ENCODE results near the gene PRKCE. TPM values are rescaled to one million over a fixed set of nuclear protein-coding genes. Genes with fewer than 3 reads are reported as not detected.
"Not testable (repeated sequence)": the region's sequence is repeated elsewhere in the genome, so short reads cannot be mapped to it uniquely, and the experiment has no call there.

The PRKCE gene
- total RNA-seq, 1 donor = 12.5 TPM

DNA sequence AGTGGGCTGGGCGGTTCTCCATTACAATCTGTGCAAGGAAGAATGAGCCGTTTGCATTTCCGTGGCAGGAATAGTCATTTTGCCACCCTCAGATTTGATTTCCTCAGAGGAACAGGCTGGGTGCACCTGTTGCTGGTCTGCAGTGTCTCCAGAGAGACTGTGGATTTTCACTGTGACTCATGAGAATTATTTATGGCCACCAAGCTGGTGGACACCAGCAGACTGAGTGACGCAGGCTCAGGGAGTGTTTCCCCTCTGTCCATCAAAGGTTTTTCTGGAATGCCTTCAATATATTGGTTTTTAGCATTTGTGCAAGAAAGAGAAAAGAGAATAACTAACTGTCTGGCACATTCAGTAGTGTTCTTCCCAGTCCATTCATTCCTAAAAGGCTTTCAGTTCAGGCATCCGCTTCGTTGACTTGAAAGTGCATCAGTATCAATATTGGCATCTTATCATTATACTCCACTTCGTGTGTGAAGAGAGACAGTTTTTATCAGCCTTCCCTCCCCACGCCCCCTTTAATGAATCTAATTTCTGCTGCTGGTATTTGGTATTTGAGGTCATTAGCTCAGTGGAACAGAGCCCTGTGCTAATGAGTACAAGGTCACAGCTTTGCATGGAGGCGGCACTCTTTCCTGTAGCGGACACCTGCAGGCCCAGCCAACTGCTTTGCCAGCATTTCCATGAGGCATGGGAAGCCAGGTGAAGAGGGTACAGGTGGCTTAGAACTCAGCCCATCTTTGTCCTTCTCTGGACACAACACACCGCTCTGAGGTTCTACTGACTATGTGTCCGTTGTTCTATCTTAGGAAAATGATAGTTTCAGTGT, 39.9 kb downstream of the PRKCE start:
- TF ChIP-seq, protein P1, sequence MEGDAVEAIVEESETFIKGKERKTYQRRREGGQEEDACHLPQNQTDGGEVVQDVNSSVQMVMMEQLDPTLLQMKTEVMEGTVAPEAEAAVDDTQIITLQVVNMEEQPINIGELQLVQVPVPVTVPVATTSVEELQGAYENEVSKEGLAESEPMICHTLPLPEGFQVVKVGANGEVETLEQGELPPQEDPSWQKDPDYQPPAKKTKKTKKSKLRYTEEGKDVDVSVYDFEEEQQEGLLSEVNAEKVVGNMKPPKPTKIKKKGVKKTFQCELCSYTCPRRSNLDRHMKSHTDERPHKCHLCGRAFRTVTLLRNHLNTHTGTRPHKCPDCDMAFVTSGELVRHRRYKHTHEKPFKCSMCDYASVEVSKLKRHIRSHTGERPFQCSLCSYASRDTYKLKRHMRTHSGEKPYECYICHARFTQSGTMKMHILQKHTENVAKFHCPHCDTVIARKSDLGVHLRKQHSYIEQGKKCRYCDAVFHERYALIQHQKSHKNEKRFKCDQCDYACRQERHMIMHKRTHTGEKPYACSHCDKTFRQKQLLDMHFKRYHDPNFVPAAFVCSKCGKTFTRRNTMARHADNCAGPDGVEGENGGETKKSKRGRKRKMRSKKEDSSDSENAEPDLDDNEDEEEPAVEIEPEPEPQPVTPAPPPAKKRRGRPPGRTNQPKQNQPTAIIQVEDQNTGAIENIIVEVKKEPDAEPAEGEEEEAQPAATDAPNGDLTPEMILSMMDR (IDR thresholded peaks at IDR 0.05; ENCODE audit: insufficient read depth, low read length) = no peak
- DNase-seq (ENCODE audit: low read depth) = no peak
- no peak overlapping the region for H3K4me3 ChIP-seq (ENCODE audit: low read depth, low read length)

DNA sequence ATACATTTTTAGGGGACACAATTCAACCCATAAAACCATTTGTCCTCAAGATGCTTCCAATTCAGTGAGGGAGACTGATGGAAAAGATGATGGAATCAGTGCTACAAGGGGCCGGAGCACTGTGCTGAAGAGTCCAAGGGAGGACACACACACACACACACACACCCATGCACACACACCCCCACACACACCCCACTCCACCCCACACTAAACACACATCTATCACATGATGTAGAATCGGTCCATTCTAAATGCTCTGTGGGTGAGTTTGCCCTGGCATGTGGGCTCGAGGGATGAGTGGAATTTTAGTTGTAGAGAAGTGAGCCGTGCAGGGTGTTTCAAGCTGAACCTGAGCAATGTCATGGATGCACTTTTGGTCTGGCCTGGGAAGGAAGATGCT, 41.1 kb downstream of the PRKCE start:
- TF ChIP-seq, protein P1 (IDR thresholded peaks at IDR 0.05; ENCODE audit: insufficient read depth, low read length) = no peak
- no peak overlapping the region for H3K4me3 ChIP-seq (ENCODE audit: low read depth, low read length)
- no peak for DNase-seq (ENCODE audit: low read depth)

DNA sequence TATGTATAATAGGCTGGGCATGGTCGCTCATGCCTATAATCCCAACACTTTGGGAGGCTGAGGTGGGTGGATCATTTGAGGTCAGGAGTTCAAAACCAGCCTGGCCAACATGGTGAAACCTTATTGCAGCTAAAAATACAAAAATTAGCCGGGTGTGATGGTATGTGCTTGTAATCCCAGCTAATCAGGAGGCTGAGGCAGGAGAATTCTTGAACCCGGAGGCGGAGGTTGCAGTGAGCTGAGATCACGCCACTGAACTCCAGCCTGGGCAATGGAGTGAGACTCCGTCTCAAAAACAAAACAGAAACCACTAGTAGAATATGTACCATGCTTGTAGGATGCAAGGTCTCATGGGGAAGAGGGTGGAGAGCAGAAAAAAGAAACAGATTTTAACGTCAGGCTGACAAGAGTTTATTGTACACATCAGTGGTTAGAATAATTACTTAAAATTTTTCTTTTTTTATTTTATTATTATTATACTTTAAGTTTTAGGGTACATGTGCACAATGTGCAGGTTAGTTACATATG, 44.1 kb downstream of the PRKCE start:
- H3K4me3 ChIP-seq (ENCODE audit: low read depth, low read length); DNase-seq (ENCODE audit: low read depth): not testable (repeated sequence)

DNA sequence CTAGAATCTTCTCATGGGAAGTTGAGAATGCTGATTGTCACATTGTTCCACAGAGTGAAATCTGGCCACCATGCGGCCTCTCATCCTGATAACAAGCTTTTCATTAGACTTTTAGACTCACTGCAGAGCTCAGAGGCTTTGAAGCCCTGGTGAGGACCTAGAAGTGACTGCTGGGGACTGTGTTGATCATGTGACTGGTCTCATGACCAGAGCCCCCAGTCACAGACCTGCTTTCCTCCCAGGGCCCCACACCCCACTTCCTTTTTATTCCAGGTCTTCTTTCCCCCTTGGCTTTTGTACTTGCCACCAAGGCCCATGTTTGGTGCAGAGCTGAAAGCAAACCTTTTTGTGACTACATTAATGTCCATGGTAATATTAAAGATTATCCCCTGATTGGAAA, 45.2 kb downstream of the PRKCE start:
- TF ChIP-seq, protein P1 (IDR thresholded peaks at IDR 0.05; ENCODE audit: insufficient read depth, low read length) = no peak
- DNase-seq (ENCODE audit: low read depth) = no peak
- H3K4me3 ChIP-seq (ENCODE audit: low read depth, low read length) = no peak overlapping the region

DNA sequence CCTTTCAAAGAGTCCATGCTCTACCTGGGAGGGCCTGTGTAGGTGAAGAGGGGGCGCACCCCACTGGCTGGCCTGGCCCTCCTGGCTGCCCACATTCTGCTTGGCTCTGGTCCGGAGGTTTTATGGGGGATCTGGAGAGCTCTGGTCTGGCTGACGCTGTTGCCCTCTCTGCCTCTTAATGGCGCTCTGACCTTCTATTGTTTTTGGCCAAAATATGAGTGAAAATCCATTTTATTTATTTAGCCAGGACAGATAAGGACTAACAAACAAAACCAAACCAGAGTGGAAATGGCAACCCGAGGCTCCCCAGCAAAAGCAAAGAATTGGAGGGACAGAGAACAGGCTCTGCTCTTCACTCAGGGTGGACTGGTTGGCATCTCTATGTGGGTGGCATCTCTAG, 45.7 kb downstream of the PRKCE start:
- no peak for DNase-seq (ENCODE audit: low read depth)
- TF ChIP-seq, protein P1 (IDR thresholded peaks at IDR 0.05; ENCODE audit: insufficient read depth, low read length) = no peak
- H3K4me3 ChIP-seq (ENCODE audit: low read depth, low read length) = no peak overlapping the region

DNA sequence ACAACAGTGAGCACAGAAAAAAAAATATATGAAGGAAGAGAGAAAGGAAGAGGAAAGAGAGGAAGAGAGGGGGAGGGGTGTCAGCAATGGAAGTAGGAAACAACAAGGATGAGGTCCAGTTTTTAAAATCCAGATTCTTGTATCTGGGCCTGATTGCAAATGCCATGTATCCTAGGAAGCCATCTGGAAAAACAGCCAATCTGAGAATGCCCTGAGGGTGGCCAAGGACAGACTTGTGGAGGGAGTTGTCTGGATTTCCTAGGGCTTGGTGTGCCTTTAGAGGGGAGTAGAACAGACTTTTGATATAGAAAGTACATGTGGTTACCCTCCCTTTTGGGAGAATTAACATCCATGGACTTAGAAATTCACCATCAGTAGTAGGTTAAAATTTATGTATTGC, 47.1 kb downstream of the PRKCE start:
- TF ChIP-seq, protein P1 (IDR thresholded peaks at IDR 0.05; ENCODE audit: insufficient read depth, low read length) = no peak
- no peak for DNase-seq (ENCODE audit: low read depth)
- H3K4me3 ChIP-seq (ENCODE audit: low read depth, low read length) = no peak overlapping the region

DNA sequence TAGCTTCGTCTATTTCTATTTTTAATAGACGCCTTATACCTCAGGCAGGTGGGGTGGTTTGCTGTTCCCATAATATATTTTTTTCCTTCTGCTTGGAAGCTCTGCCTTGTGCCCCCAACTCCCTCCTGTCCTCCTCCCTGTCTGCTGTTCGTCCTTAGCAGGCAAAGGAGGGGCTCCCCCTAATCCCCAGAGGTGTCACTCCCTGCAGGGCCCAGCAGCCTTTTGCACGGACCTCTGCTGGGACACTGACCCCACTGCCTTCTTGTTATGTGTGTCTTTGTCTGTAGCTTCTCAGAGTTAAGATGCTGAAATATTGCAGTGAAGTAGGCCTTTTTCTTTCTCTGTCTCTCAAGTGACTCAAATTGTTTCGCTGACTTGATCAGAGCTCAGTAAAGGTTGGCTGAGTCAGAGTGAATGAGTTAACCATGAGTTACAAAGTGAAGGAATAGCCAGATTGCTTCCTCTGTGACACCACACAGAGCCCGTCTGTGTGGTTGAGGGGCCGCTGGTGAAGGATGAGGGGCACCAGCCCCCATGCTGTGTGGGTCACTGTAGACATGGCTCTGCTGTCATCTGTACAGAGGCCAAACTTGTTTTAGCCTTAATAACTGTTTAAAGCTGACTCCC, 47.7 kb downstream of the PRKCE start:
- TF ChIP-seq, protein P1 (IDR thresholded peaks at IDR 0.05; ENCODE audit: insufficient read depth, low read length) = no peak
- no peak overlapping the region for H3K4me3 ChIP-seq (ENCODE audit: low read depth, low read length)
- peak; percentile 73 for DNase-seq (ENCODE audit: low read depth)

Measured in fibroblast of the aortic adventitia (primary cell).